HL-60 (cell line): Measurements from ENCODE around the gene GPR141.

Source experiments
- DNase-seq, 2 experiments: peaks; one replicate each; pipeline ENCODE4 v3.0.0-alpha.2; 2010 to 2020; ENCODE audit warnings: low read depth in 1 of 2, low spot score in 1 of 2
- H3K27ac ChIP-seq: fragments of 250-450 bp; sonication (Bioruptor Pico); replicated peaks from 2 replicates; pipeline ENCODE4 v1.5.1; 2020; ENCODE audit warnings: mild to moderate bottlenecking, moderate library complexity
- H3K27me3 ChIP-seq: fragments of 250-450 bp; sonication (Bioruptor Pico); 2 replicates; pipeline ENCODE4 v1.5.1; 2021; ENCODE audit warnings: mild to moderate bottlenecking, moderate library complexity; ENCODE audit not compliant: insufficient read depth, poor library complexity, severe bottlenecking
- H3K4me3 ChIP-seq: replicated peaks from 2 replicates; pipeline ENCODE4 v1.5.1; 2011; ENCODE audit warnings: mild to moderate bottlenecking, control low read depth, low read length; ENCODE audit not compliant: insufficient read depth
- GABPA ChIP-seq: IDR thresholded peaks from 2 replicates; pipeline ENCODE4 v1.6.1; 2012; ENCODE audit warnings: low read depth
- POLR2AphosphoS5 ChIP-seq: IDR thresholded peaks from 2 replicates; pipeline ENCODE4 v1.6.1; 2012; ENCODE audit warnings: low read depth
- SPI1 ChIP-seq: IDR thresholded peaks from 2 replicates; pipeline ENCODE4 v1.6.1; 2012; ENCODE audit warnings: low read depth, mild to moderate bottlenecking, borderline replicate concordance
- TF ChIP-seq, protein P1 (sequence below): IDR thresholded peaks from one replicate; pipeline ENCODE4 v1.5.1; 2011; ENCODE audit warnings: low read length, control low read depth, inconsistent platforms; ENCODE audit not compliant: insufficient read depth
- TF ChIP-seq, protein P2 (sequence below): IDR thresholded peaks from 2 replicates; pipeline ENCODE4 v1.6.1; 2012; ENCODE audit warnings: low read depth; ENCODE audit not compliant: insufficient replicate concordance

Gene GPR141

DNA sequence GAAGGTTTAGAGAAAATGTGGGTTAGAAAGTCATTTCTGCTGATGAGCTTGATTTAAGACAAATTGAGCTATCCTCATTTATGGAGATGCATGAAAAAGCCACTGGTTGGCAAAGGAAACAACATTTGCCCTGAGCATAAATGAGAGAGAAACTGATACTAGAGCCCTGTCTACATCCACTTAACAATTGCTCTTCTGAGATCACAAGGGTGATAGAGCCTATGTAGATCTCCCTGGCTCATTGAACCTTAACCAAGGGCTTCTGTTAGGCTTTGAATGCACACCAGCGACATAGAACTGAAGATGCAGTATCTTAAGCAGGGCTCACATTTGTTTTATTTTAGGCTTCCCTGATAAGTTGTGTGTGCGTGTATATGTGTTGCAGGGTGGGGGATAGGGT lies 35.0 kb downstream of the GPR141 start:
- no peak for DNase-seq
- TF ChIP-seq SPI1 (no peak), POLR2AphosphoS5 (no peak), GABPA (no peak)
- Histone ChIP-seq H3K4me3 (no peak overlapping the region), H3K27ac (no peak overlapping the region), H3K27me3 (no peaks in the 10 kb centered on the region)

DNA sequence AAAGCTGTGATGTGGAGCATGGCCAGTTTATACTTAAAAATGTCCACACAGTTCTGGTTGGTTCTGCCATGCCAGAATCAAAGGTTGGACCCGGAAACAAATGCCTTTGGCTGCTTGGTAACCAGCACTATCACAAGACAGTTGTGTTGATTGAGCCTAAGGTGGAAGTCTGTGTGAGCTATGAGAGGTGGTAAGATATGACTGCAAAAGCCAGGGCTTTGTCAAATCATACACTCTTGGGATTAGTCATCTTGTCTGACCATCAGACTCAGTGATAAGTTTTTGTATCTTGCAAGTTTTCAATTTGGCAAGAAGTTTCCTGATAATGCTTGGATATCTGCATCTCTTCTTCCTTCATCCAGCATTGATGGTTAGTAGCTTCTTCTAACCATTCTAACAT lies 35.5 kb downstream of the GPR141 start:
- TF ChIP-seq, protein P1, sequence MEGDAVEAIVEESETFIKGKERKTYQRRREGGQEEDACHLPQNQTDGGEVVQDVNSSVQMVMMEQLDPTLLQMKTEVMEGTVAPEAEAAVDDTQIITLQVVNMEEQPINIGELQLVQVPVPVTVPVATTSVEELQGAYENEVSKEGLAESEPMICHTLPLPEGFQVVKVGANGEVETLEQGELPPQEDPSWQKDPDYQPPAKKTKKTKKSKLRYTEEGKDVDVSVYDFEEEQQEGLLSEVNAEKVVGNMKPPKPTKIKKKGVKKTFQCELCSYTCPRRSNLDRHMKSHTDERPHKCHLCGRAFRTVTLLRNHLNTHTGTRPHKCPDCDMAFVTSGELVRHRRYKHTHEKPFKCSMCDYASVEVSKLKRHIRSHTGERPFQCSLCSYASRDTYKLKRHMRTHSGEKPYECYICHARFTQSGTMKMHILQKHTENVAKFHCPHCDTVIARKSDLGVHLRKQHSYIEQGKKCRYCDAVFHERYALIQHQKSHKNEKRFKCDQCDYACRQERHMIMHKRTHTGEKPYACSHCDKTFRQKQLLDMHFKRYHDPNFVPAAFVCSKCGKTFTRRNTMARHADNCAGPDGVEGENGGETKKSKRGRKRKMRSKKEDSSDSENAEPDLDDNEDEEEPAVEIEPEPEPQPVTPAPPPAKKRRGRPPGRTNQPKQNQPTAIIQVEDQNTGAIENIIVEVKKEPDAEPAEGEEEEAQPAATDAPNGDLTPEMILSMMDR, result no peak
- TF ChIP-seq, protein P2, sequence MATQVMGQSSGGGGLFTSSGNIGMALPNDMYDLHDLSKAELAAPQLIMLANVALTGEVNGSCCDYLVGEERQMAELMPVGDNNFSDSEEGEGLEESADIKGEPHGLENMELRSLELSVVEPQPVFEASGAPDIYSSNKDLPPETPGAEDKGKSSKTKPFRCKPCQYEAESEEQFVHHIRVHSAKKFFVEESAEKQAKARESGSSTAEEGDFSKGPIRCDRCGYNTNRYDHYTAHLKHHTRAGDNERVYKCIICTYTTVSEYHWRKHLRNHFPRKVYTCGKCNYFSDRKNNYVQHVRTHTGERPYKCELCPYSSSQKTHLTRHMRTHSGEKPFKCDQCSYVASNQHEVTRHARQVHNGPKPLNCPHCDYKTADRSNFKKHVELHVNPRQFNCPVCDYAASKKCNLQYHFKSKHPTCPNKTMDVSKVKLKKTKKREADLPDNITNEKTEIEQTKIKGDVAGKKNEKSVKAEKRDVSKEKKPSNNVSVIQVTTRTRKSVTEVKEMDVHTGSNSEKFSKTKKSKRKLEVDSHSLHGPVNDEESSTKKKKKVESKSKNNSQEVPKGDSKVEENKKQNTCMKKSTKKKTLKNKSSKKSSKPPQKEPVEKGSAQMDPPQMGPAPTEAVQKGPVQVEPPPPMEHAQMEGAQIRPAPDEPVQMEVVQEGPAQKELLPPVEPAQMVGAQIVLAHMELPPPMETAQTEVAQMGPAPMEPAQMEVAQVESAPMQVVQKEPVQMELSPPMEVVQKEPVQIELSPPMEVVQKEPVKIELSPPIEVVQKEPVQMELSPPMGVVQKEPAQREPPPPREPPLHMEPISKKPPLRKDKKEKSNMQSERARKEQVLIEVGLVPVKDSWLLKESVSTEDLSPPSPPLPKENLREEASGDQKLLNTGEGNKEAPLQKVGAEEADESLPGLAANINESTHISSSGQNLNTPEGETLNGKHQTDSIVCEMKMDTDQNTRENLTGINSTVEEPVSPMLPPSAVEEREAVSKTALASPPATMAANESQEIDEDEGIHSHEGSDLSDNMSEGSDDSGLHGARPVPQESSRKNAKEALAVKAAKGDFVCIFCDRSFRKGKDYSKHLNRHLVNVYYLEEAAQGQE, result no peak
- TF ChIP-seq GABPA (no peak), POLR2AphosphoS5 (no peak)
- no peak overlapping the region for H3K4me3 ChIP-seq
- H3K27me3 ChIP-seq, result no peaks in the 10 kb centered on the region
- DNase-seq, result no peak
- H3K27ac ChIP-seq, result no peak overlapping the region

DNA sequence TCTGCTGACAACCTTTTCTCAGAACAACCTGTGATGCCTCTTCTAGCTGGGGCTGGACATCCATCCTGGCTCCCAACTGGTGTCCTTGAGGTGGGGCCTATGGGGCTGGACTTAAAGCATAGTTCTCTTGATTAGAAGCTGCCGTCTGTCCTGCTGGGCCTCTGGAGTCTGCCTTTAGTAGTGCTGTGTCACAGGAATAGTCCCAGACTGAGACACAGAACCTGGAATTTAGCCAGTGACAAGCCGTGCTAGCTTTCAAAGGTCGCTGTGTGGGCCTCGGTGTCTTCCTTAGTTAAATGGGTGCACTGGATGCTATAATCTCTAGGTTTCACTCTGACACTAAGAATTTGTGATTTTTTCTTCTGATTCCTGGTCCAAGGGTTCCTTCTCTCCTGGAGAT lies 41.2 kb downstream of the GPR141 start:
- no peak overlapping the region for H3K27ac ChIP-seq
- TF ChIP-seq, protein P2, result no peak
- no peak for TF ChIP-seq GABPA
- TF ChIP-seq, protein P1, result no peak
- no peak for TF ChIP-seq POLR2AphosphoS5
- no peak for TF ChIP-seq SPI1

DNA sequence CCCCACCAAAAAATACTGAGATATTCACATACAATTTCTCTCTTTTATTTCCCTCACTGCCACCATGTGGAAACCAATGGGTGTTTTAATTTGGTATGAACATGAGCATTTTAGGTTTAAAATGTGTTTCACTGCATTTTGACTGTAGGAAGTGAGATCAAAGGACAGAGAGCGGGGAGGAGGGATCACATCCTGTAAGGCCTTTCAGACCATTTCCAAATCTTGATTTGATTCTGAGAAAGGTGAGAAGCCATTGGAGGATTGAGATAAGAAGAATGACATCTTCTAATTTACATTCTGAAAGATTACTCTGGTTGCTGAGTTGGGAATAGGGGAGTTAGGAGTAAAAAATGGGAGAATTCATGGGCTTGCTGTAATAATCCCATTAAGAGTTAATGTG lies 42.5 kb downstream of the GPR141 start:
- TF ChIP-seq SPI1 (no peak), GABPA (no peak), POLR2AphosphoS5 (no peak)
- TF ChIP-seq, protein P1, result no peak
- TF ChIP-seq, protein P2, result no peak
- Histone ChIP-seq H3K4me3 (no peak overlapping the region), H3K27me3 (no peaks in the 10 kb centered on the region), H3K27ac (no peak overlapping the region)
- no peak for DNase-seq

More for the DNA sequence above, 41.2 kb downstream of the GPR141 start:
- H3K27me3 ChIP-seq, result no peaks in the 10 kb centered on the region
- H3K4me3 ChIP-seq, result no peak overlapping the region
- no peak for DNase-seq
